Measurements from ENCODE around the gene CD24. TPM values are rescaled to one million over a fixed set of nuclear protein-coding genes. Genes with fewer than 3 reads are reported as not detected.
A peak's percentile ranks its signal among the peaks of the same experiment; 100 is the strongest.

CD24 gene
- total RNA-seq, 1 experiment from 2014 or later = 193 TPM

DNA sequence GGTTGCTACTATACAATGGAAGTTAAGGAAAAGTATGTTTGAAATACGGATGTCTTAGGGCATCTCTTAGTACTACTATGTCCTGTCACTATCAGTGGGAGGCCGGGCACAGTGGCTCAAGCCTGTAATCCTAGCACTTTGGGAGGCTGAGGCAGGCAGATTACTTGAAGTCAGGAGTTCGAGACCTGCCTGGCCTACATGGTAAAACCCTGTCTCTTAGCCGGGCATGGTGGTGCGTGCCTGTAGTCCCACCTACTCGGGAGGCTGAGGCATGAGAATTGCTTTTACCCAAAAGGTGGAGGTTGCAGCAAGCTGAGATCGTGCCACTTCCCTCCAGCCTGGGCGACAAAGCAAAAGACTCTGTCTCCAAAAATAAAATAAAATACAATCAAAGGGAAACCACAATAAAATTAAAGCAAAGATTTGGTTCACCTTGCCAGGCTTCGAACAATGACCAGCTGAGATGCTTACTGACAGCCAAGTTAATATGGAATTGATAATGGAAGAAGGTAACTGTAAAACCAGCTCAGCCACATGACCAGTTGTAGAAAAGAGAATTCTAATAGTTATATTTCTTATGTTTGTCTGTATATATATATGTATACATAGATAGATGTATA is 6.5 kb downstream of the CD24 start:
- no peak for DNase-seq (ENCODE audit: low read depth)

DNA sequence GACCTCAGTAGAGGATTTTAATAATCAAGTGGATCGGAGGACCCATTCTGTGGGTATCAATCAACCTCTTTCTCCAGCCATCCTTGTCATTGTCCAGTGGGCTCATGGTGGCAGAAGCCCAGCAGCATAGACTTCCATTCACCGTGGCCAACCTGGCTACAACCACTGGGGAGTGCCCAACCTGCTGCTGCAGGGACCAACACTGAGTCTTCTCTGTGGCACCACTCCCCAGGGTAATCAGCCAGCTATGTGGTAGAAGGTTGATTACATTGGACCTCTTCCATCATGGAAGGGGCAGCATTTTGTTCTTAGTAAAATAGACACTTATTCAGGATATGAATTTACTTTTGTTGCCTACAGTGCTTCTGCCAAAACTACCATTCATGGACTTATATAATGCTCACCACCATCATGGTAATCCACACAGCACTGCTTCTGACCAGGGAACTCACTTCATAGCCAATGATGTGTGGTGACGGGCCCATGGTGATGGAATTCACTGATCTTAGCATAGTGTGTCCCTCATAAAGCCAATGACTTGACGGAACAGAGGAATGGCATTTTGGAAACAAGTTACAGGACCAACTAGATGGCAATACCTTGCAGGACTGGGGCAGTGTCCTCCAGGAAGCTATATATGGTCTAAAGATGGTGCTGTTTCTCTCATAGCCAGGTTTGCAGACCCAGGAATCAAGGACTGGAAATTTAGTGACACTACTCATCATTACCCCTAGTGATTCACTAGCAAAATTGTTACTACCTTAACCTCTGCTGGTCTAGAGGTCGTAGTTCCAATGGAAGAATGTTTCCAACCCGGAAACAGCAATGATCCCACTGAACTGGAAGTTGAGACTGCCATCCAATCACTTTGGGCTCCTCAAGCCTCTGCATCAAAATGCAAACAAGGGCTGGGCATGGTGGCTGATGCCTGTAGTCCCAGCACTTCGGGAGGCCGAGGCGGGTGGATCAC is 7.6 kb downstream of the CD24 start:
- DNase-seq (ENCODE audit: low read depth) = no peak

- no peak for DNase-seq (ENCODE audit: low read depth)
Measured at GRCh38 chr6:106966229-106966628, 8.3 kb downstream of the CD24 start.

DNA sequence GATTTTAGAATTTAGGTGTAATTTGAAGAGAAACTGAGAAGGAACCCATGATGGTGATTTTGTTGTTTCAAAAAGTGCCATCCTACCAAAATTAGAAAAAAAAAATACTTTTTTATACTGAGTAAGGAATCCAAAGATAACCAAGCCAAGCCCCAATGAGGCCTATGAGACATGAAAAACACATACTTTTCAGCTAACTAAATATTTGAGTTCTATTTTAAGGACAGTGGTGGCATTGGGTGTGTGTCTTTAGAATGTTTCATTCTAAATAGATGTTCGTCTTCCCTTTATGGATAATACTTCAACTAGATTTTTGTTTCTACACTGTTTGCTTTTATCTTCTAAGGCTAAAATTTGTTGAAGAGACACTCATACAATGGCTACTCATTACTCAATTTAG is 9.6 kb downstream of the CD24 start:
- no peak for DNase-seq (ENCODE audit: low read depth)

GRCh38 chr6:106964099-106964498 is 10.4 kb downstream of the CD24 start:
- DNase-seq (ENCODE audit: low read depth) = no peak

DNA sequence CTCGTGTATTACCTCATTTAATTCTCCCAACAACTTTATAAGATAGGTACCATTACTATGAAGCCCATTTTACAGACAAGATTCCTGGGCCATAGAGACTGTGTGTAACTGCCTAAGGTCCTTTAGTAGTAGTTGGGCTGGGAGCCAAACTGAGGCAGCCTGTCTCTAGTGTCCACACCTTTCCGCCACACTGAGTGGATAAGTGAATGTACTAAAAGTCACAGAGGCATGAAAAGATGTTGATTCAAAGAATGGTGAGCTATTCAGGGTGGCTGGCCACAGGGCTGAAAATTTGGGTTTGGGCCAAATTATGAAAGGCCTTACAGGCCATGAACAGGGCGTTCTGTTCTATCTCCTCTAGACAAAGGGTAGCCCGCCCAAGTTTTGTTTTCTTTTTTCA is 11.0 kb downstream of the CD24 start:
- no peak for DNase-seq (ENCODE audit: low read depth)

DNA sequence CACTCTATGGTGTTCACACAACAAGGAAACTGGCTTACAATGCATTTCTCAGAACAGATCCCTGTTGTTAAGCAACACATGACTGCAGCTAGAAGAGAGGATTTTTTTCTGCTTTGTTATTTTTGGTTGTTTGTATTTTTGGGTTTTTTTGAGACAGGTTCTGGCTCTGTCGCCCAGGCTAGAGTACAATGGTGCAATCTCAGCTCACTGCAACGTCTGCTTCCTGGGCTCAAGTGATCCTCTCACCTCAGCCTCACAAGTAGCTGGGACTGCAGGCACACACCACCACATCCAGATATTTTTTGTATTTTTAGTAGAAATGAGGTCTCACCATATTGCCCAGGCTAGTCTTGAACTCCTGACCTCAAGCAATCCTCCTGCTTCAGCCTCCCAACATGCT is 12.7 kb downstream of the CD24 start:
- DNase-seq (ENCODE audit: low read depth) = no peak

- no peak for DNase-seq (ENCODE audit: low read depth)
Measured at GRCh38 chr6:106961136-106961535, 13.4 kb downstream of the CD24 start.

DNA sequence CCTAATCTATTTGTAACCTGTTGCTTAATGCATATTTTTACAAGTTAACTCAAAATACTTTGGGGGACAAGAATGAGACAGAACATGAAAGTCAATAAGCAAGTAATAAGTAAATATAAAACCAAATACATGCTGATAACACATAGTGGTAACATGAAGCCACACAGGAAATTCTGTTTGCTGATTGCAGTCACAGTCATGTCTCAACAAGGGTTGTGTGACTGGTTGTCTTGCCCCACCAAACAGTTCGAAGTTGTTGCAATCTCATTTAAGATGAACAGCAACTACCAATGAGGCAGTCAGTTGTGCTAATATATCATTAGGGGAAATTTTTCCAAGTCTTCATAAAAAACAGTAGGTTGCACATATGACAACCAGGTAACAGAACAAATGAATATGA is 14.5 kb downstream of the CD24 start:
- DNase-seq (ENCODE audit: low read depth) = no peak

- DNase-seq (ENCODE audit: low read depth) = no peak
Measured at GRCh38 chr6:106939848-106940247, 34.7 kb downstream of the CD24 start.

- no peak for DNase-seq (ENCODE audit: low read depth)
Measured at GRCh38 chr6:106939208-106939607, 35.3 kb downstream of the CD24 start.

DNA sequence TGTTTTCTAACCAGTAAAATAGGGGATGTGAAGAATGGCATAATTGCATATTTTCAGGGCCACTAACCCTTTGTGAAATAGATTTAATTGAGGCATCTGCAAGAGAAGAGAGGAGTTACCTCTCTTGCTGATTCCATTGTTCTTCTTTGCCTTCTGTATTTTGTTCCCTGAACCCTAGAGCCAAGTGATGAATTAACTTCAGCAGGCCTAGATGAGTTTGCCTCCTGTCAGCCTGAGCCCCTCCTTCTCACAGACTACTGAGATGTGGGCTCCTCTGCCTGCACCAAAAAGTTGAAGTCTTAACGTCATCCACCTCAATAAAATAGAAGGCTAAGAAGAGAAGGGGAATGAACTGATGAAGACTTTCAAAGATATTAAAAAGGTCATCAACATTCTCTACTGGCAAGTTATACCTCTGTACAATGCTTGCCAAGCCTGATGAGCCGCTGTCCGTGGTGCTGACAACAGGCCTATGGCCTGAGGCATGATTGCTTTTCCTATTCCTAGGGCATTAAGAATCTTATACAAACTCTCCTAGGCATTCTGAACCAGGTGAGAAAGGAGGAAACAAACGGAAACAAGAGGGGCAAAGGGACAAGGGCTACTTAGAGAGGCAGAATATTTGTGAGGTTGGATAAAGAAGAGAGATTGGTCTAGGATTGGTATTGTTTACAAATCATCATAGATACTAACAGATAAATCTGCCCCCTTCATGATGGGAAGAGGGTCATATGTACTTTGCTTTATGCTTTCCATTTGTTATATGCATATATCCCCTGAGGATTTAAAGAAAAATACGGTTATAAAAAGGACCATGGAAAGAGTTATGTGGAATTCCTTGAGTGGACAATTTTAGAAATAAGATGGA is 46.8 kb downstream of the CD24 start:
- peak; percentile 53 for DNase-seq (ENCODE audit: low read depth)

DNA sequence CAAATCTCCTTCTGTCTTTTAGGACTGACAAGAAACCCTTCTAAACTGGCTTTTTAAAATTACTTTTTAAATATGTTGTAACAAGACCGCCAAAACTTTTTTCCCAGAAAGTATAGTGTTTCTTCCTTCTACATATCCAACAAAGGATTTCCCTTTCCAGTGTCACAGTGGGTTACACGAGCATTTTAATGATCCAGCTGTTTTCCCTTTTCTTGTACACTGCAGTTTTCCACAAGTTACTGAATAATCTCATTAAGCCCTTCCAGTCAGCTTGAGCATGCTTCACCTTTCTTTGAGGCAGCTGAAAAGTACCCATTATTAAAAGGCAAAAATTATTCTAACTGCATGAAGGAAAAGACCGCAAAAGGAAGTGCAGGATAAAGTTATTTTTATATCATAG is 48.6 kb downstream of the CD24 start:
- DNase-seq (ENCODE audit: low read depth) = no peak

DNA sequence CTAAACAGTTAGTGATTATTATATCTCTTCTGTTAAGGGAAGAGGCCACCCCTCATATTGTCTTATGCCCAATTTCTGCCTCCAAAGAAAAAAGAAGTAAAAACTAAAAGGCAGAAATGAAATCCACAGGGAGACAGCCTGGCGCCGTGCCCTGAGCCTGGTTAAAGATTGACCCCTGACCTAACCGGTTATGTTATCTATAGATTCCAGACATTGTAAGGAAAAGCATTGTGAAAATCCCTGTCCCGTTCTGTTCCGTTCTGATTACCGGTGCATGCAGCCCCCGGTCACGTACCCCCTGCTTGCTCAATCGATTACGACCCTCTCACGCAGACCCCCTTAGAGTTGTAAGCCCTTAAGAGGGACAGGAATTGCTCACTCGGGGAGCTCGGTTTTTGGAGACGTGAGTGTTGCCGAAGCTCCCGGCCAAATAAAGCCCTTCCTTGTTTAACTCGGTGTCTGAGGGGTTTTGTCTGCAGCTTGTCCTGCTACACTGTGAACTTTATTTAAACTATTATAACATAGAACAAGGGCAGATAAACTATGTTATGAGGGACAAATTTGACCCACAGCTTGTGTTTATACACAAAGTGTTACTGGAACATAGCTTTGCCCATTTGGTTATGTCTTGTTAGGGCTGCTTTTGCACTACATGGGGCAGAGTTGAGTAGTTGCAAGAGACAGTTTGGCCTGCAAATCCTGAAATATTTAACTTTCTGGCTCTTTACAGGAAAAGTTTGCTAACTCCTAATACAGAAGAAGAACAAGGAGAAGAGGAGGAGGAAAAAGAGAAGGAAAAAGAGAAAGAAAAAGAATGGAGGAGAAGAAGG is 49.6 kb downstream of the CD24 start:
- DNase-seq (ENCODE audit: low read depth) = no peak

DNA sequence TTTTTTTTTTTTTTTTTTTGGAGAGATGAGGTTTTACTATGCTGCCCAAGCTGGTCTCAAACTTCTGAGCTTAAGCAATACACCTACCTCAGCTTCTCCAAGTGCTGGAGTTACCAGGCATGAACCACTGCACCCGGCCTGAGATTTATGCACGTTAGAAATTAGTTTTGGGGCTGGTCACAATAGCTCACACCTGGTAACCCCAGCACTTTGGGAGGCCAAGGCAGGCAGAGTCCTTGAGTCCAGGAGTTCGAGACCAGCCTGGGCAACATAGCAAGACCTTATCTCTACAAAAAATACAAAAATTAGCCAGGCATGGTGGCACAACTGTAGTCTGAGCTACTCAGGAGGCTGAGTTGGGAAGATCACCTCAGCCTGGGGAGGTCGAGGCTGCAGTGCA is 51.9 kb downstream of the CD24 start:
- DNase-seq (ENCODE audit: low read depth) = no peak

Other genes with a start within 250 kb of the CD24 start
- 26.7 and 33.9 TPM in 2 replicates for gene MTRES1, start 53.5 kb upstream of the CD24 start, total RNA-seq (2014; rRNA removed; shearing (Covaris generic))
- 4.2 and 5.6 TPM in 2 replicates for gene BEND3, start 140.8 kb upstream of the CD24 start, total RNA-seq (2014; rRNA removed; shearing (Covaris generic))

Measured in Daoy (cell line).